GM23248 (cell line): ENCODE data around the gene ABCB11.

Experiments
- EZH2 ChIP-seq: fragments of 200-600 bp; sonication (generic); IDR thresholded peaks from 2 replicates; pipeline ENCODE4 v1.6.1; 2018; ENCODE audit warnings: antibody characterized with exemption, mild to moderate bottlenecking; ENCODE audit not compliant: insufficient read depth, poor library complexity, severe bottlenecking
- EZH2phosphoT487 ChIP-seq: fragments of 200-600 bp; sonication (generic); IDR thresholded peaks from 2 replicates; pipeline ENCODE4 v1.6.1; 2018; ENCODE audit warnings: antibody characterized with exemption, moderate library complexity, mild to moderate bottlenecking, low read depth; ENCODE audit not compliant: insufficient read depth

GRCh38 chr2:168949324-168949723, 81.8 kb downstream of the ABCB11 start:
- no peak for TF ChIP-seq EZH2
- no peak for TF ChIP-seq EZH2phosphoT487
